ENCODE data around the gene C1QTNF8. TPM values are rescaled to one million over a fixed set of nuclear protein-coding genes. Genes with fewer than 3 reads are reported as not detected.

Gene C1QTNF8
- total RNA-seq, 1 experiment from 2014 or later: 0.27 TPM

DNA sequence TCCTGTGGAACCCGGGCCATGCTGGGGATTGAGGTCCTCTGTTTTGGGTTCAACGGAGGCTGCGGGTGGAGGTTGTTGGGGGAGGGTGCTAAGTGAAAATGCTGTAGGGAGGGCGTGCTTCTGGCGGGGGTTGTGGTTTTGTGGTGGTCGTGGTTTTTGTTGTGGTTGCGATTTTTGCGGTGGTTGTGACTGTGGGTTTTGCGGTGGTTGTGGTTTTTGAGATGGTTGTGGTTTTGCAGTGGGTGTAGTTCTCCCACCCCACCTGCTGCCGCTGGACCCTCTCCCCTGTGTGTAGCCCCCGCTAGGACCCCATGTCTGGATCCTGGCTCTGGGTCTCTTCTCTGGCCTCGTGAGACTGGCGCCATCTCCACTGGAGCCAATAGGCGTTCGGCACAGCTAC lies 28.4 kb downstream of the C1QTNF8 start:
- Histone ChIP-seq H3K9me2 (ENCODE audit: insufficient read depth) (no peaks in the 10 kb centered on the region), H3K4me1 (ENCODE audit: control insufficient read depth in 1 of 2, insufficient read depth in 2 of 2, low read length in 2 of 2) (peaks cover 10 to 16% of the 10 kb centered on the region in 2 experiments; a peak in 3 of 4 replicates), H3K9me3 (ENCODE audit: control insufficient read depth in 1 of 2, insufficient read depth in 1 of 2, low read depth in 1 of 2, low read length in 2 of 2) (no peaks in the 10 kb centered on the region), H3K4me2 (ENCODE audit: low read length) (no peak overlapping the region), H3K4me3 (replicated peaks in 1 of 2; ENCODE audit: low read depth in 1 of 2, low read length in 2 of 2) (no peak overlapping the region), H3K27me3 (ENCODE audit: insufficient read depth, low read length) (no peaks in the 10 kb centered on the region), H3K36me3 (ENCODE audit: control insufficient read depth in 1 of 2, insufficient read depth in 2 of 2, low read length in 2 of 2) (no peaks in the 10 kb centered on the region), H3K27ac (ENCODE audit: low read depth, low read length) (no peak overlapping the region), H3K79me2 (ENCODE audit: insufficient read depth, low read length) (no peaks in the 10 kb centered on the region), H2AFZ (ENCODE audit: low read depth, low read length, poor library complexity, severe bottlenecking) (no peak overlapping the region), H3K9ac (ENCODE audit: low read length) (no peak overlapping the region), H4K20me1 (ENCODE audit: insufficient read depth) (no peaks in the 10 kb centered on the region)
- BruUV-seq (replicated peaks): no TSS peak
- TF ChIP-seq JUND (IDR thresholded peaks at IDR 0.05) (no peak), CBX3 (IDR thresholded peaks at IDR 0.05; ENCODE audit: low read depth) (no peak), POLR2AphosphoS5 (IDR thresholded peaks at IDR 0.05; ENCODE audit: low read depth, low read length) (no peak), MAX (IDR thresholded peaks at IDR 0.05) (no peak), SIN3A (IDR thresholded peaks at IDR 0.05; ENCODE audit: low read depth) (no peak), ELF1 (IDR thresholded peaks at IDR 0.05; ENCODE audit: borderline replicate concordance, low read depth) (no peak), ZNF274 (IDR thresholded peaks at IDR 0.05; ENCODE audit: low read depth, low read length) (no peak), CEBPB (IDR thresholded peaks at IDR 0.05; ENCODE audit: low read depth) (no peak), ZFX (IDR thresholded peaks at IDR 0.05) (no peak), RAD21 (IDR thresholded peaks at IDR 0.05; ENCODE audit: low read depth) (no peak), FOSL1 (IDR thresholded peaks at IDR 0.05; ENCODE audit: low read depth) (no peak), SRF (IDR thresholded peaks at IDR 0.05; ENCODE audit: low read depth) (no peak)
- RAD21 ChIA-PET (ENCODE audit: low non-redundant PET in 1 of 2, low total read pairs in 2 of 2, uncharacterized antibody in 2 of 2, unreplicated experiment in 2 of 2): no interaction called here
- intact Hi-C loops (cut with micrococcal nuclease): no loop called here
- ATAC-seq: no peak
- POLR2A ChIA-PET: no interaction called here
- CTCF ChIA-PET: no interaction called here
- no peak for DNase-seq (ENCODE audit: low read depth, low spot score)

GRCh38 chr16:1066584-1067172 lies 29.4 kb downstream of the C1QTNF8 start:
- BruUV-seq (replicated peaks): no TSS peak
- no peak overlapping the region for H3K4me2 ChIP-seq (ENCODE audit: low read length)
- ChIA-PET CTCF (no interaction called here), RAD21 (ENCODE audit: low non-redundant PET in 1 of 2, low total read pairs in 2 of 2, uncharacterized antibody in 2 of 2, unreplicated experiment in 2 of 2) (no interaction called here), POLR2A (no interaction called here)
- no peaks in the 10 kb centered on the region for H4K20me1 ChIP-seq (ENCODE audit: insufficient read depth)
- no peak for DNase-seq (ENCODE audit: low read depth, low spot score)
- H2AFZ ChIP-seq (ENCODE audit: low read depth, low read length, poor library complexity, severe bottlenecking): no peak overlapping the region
- intact Hi-C loops (cut with micrococcal nuclease): no loop called here
- ATAC-seq: no peak
- no peak overlapping the region for H3K9ac ChIP-seq (ENCODE audit: low read length)
- H3K4me1 ChIP-seq (ENCODE audit: control insufficient read depth in 1 of 2, insufficient read depth in 2 of 2, low read length in 2 of 2): peaks cover 3 to 8% of the 10 kb centered on the region in 2 experiments; a peak in 3 of 4 replicates
- H3K79me2 ChIP-seq (ENCODE audit: insufficient read depth, low read length): no peaks in the 10 kb centered on the region
- H3K9me2 ChIP-seq (ENCODE audit: insufficient read depth): no peaks in the 10 kb centered on the region
- H3K4me3 ChIP-seq (replicated peaks in 1 of 2; ENCODE audit: low read depth in 1 of 2, low read length in 2 of 2): no peak overlapping the region
- H3K9me3 ChIP-seq (ENCODE audit: control insufficient read depth in 1 of 2, insufficient read depth in 1 of 2, low read depth in 1 of 2, low read length in 2 of 2): no peaks in the 10 kb centered on the region
- no peaks in the 10 kb centered on the region for H3K36me3 ChIP-seq (ENCODE audit: control insufficient read depth in 1 of 2, insufficient read depth in 2 of 2, low read length in 2 of 2)
- H3K27me3 ChIP-seq (ENCODE audit: insufficient read depth, low read length): no peaks in the 10 kb centered on the region
- no peak overlapping the region; the same call in 1 of the 2 replicates for H3K27ac ChIP-seq (ENCODE audit: low read depth, low read length)
- TF ChIP-seq YY1 (IDR thresholded peaks at IDR 0.05; ENCODE audit: extremely low read depth, insufficient replicate concordance, low read depth, low read length) (no peak), RAD21 (IDR thresholded peaks at IDR 0.05; ENCODE audit: low read depth) (no peak), POLR2AphosphoS5 (IDR thresholded peaks at IDR 0.05; ENCODE audit: low read depth, low read length) (no peak), ELF1 (IDR thresholded peaks at IDR 0.05; ENCODE audit: borderline replicate concordance, low read depth) (no peak), REST (IDR thresholded peaks at IDR 0.05; ENCODE audit: low read depth) (no peak), SRF (IDR thresholded peaks at IDR 0.05; ENCODE audit: low read depth) (no peak), ZFX (IDR thresholded peaks at IDR 0.05) (no peak), EZH2 (IDR thresholded peaks at IDR 0.05) (no peak), CEBPB (IDR thresholded peaks at IDR 0.05; ENCODE audit: low read depth) (no peak), SIN3A (IDR thresholded peaks at IDR 0.05; ENCODE audit: low read depth) (no peak), EZH2phosphoT487 (IDR thresholded peaks at IDR 0.05; ENCODE audit: borderline replicate concordance) (no peak), FOSL1 (IDR thresholded peaks at IDR 0.05; ENCODE audit: low read depth) (no peak), CBX3 (IDR thresholded peaks at IDR 0.05; ENCODE audit: low read depth) (no peak)
